HG03469 (cell line): ENCODE results near the gene ARID4B.
"Not testable (repeated sequence)": the region's sequence is repeated elsewhere in the genome, so short reads cannot be mapped to it uniquely, and the experiment has no call there.

Experiments used
- ATAC-seq: cut with Tn5 transposase; IDR thresholded peaks from one replicate; pipeline ENCODE4 v1.9.1; 2021; ENCODE audit warnings: mild to moderate bottlenecking, moderate library complexity, moderate number of reproducible peaks; ENCODE audit not compliant: unreplicated experiment

The ARID4B gene

GRCh38 chr1:235238558-235238957, 89.4 kb downstream of the ARID4B start:
- no peak for ATAC-seq

- ATAC-seq: no peak
These were observed 91.9 kb downstream of the ARID4B start for GRCh38 chr1:235236128-235236527.

GRCh38 chr1:235229868-235230267, 98.1 kb downstream of the ARID4B start:
- ATAC-seq: no peak

DNA sequence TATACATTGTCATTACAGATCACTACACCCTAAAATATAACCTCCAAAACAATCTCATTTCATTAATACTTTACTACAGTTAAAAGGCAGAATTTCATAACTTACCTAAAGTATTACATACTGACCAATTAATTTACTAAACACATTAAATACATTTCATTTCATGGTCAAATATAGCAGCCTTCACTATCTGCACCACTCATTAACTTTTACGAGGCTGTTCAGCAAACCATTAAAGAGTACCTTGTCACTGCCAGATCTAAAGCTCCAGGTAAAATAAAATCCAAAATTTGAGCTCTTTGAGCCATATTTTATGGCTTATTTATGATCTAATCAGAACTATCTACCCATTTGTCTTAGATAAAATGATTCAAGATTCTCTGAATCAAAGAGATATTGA, 100.6 kb downstream of the ARID4B start:
- no peak for ATAC-seq

- no peak for ATAC-seq
These were observed 101.0 kb downstream of the ARID4B start for GRCh38 chr1:235226933-235227332.

- ATAC-seq: no peak
These were observed 102.7 kb downstream of the ARID4B start for GRCh38 chr1:235225299-235225698.

GRCh38 chr1:235221653-235222375, 106.2 kb downstream of the ARID4B start:
- ATAC-seq: no peak

GRCh38 chr1:235215453-235215852, 112.5 kb downstream of the ARID4B start:
- no peak for ATAC-seq

DNA sequence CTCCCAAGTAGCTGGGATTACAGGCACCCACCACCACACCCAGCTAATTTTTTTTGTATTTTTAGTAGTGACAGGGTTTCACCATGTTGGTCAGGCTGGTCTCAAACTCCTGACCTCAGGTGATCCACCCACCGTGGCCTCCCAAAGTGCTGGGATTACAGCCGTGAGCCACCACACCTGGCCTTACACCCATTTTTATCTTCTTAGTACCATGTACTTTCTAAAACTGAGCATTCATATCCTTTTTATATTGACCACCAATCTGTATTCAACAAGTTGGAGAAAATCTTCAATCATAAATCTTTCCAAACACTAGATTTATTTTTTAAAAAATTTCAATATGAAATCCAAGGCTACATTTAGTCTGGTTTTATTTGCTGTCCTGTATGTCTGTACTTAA, 113.0 kb downstream of the ARID4B start:
- ATAC-seq: not testable (repeated sequence)

- no peak for ATAC-seq
These were observed 114.2 kb downstream of the ARID4B start for GRCh38 chr1:235213752-235214151.

DNA sequence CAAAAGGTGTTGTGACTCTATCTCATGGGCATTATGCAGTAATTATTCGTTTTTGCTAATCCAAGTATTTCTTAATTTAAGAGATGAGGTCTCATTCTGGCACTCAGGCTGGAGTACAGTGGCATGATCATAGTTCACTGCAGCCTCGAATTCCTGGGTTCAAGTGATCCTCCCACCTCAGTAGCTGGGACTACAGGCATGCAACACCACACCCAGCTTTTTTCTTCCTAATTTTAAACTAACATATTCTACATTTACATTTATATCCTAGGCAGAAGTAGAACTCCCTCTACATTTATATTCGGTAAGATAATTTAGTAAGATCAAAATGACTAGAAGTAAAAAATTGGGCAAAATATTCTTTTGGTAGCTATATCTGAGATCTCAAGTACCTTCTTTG, 116.5 kb downstream of the ARID4B start:
- ATAC-seq: no peak

GRCh38 chr1:235207209-235207565, 120.8 kb downstream of the ARID4B start:
- ATAC-seq: no peak

DNA sequence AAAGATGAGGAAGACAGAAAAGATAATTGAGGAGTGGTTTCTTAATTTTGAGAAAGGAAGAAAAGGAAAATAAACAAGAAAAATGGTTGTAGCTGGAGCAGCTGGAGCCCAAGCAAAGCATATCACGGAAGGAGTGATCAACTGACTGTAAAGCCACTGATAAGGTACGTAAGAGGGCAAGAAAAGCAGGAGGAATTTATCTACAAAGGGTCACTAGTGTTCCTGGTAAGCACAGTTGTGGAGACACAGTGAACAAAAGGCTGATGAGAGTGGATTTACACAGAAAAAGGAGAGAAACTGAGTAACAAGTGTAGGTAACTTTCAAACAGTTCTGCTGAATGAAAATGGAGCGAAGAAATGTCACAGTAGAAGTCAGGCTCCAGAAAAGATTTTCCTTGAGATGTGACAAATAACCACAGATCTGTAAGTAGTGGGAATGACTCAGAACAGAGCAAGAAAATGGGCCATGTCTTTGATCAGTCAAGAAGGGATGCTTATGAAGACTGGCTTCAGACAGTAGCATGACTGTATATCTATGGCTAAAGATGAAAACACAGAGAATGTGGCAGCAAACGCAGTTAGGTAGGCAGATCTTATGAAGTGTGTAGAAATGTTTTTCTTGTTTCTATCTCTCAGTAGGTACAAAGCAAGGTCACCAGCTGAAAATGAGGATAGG, 121.3 kb downstream of the ARID4B start:
- no peak for ATAC-seq

DNA sequence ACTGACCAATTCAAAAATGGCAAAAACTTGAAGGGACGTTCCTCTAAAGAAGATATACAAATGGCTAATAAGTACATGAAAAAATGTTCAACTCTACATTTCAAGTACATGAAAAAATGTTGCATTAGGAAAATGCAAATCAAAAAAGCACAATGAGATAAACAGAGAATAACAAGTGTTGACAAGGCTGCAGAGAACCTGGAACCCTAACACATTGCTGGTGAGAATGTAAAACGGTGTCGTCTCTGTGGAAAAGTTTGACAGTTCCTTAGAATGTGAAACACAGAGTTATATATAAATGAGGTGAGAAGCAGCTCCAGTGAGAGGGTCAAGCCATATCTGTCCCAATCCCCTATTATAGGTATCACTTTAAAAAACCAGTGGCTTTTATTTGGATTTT, 122.3 kb downstream of the ARID4B start:
- ATAC-seq: no peak

GRCh38 chr1:235203428-235203827, 124.6 kb downstream of the ARID4B start:
- no peak for ATAC-seq

DNA sequence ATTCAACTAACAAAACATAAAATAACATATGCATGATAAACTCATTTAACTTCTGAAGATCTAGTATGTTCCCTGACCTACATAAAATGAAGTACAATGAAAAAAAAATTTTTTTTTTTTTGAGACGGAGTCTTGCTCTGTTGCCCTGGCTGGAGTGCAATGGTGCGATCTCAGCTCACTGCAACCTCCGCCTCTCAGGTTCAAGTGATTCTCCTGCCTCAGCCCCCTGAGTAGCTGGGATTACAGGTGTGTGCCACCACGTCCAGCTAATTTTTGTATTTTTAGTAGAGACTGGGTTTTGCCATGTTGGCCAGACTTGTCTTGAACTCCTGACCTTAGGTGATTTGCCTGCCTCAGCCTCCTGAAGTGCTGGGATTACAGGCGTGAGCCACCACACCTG, 125.5 kb downstream of the ARID4B start:
- not testable (repeated sequence) for ATAC-seq

DNA sequence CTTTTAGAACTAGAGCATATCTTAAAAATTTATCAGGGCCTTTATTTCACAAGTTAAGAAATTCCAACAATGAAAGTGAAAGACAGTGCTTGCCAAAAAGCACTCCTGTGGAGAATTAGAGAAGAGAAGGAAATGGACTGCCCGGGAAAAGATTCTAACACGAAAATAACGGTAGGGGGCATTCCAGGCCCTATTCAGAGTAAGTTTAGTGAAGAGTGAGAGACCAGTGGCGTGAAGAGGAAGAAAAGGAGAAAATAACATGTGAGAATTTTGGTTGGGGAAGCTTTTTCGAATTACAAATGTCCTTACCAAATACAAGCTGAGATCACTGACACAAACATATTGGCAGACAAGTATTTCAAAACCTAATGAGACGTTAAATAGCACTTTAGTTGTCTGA, 128.5 kb downstream of the ARID4B start:
- no peak for ATAC-seq

GRCh38 chr1:235190431-235190830, 137.5 kb downstream of the ARID4B start:
- ATAC-seq: no peak

- no peak for ATAC-seq
These were observed 140.7 kb downstream of the ARID4B start for GRCh38 chr1:235187316-235187715.

DNA sequence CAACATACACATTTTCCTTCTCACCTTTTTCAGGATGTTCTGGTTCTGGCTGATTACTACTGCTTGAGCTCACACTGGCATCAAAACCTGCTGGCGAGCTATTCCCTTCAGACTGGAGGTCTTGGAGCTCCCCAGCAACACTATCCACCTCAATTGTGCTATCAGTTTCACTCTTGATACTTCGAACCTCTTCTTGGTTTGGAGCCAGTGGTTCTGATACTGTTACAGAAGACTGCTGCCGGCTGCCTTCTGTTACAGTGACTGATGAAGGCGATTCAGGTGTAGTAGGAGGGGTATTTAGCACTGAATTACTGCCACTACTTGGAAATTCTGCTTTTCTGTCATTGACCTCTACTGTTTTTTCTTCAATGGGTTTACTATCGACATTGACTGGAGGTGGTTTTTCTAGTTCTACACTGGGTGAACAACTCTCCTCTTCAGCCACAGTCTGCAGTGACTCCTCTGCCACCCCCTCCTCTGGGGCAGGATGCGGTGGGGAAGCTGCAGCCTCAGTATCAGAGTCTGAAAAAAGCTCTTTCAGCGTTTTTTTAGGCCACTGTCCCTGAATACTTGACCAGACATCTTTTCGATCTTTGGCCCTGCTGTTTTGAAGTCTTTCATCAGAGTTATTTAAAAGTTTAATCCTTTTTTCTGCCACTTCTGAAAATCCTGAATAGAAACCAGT, 146.3 kb downstream of the ARID4B start:
- ATAC-seq: no peak

GRCh38 chr1:235180916-235181460, 147.0 kb downstream of the ARID4B start:
- no peak for ATAC-seq

DNA sequence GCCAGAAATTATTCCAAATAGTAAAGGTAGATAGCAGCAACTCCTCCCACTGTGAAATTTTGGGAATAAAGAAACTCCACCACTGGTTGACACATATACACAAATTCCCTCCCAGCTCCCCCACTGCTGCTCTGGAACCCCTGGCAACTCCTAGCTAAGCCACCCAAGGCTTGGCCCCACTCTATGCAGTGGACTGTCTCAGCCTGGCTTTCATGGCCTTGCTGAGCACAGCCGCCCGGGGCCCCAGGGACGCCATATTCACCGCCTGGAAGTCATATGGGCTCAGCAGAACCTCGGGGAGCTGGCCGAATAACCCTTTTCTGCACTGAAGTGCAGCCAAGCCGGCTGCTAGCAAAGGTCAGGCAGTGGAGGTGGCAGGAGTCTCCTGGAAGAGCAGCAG, 151.5 kb downstream of the ARID4B start:
- no peak for ATAC-seq
